ENCODE measurements around the gene GPNMB.
"Not testable (repeated sequence)": the region's sequence is repeated elsewhere in the genome, so short reads cannot be mapped to it uniquely, and the experiment has no call there.

GPNMB gene

GRCh38 chr7:23246555-23246954, at the start of gene GPNMB:
TSS of gene GPNMB (plus strand) at chr7:23246775. CDS start at chr7:23246858, 83 bp downstream.
- no peak for DNase-seq

- not testable (repeated sequence) for DNase-seq
Measured at GRCh38 chr7:23197745-23198144, 48.8 kb upstream of the GPNMB start.

DNA sequence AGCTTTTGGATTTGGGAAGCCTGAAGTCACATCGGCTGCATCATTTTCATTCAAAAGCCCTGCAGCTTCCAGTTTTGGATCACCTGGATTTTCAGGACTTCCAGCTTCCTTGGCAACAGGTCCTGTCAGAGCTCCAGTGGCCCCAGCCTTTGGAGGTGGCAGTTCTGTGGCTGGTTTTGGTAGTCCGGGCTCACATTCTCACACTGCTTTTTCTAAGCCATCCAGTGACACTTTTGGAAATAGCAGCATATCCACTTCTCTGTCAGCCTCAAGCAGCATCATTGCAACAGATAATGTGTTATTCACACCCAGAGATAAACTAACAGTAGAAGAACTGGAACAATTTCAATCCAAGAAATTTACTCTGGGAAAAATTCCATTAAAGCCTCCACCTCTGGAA, 46.2 kb upstream of the GPNMB start:
- DNase-seq: no peak

DNA sequence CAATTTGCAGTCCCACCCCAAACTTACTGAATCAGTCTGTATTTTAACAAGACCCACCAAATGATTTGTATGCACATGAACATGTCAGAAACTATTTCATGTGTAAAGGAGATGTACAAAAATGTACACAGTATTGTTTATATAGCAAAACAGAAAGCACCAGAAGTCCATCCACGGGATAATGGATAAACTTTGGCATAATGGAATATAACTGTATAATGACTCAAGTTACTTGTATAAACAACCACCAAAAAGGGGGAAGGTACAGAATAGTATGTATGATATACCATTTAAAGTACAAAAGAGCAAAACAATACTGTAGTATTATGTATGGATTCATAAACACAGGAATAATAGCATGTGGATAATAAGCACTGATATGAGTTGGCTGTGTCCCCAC, 42.3 kb upstream of the GPNMB start:
- DNase-seq: no peak

- DNase-seq: no peak
Measured at GRCh38 chr7:23205577-23205908, 41.0 kb upstream of the GPNMB start.

GRCh38 chr7:23205909-23206767, 40.4 kb upstream of the GPNMB start:
- DNase-seq: no peak

DNA sequence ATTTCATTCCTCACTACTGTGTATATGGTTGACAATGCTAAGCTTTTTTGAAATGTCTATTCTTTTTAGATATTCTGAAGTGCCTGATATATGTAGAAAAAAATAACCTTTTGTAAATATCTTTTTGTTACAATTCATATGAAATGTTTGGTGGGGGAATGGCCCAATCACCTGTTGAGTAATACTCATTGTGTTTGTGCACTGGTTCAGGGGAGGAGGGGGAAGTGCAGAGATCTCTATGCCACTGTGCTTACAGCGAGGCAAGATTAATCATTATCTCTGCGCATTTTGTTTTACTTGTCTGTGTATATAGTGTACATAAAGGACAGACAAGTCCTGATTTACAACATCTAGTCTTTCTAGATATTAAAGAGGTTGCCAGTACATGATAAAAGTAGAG, 39.6 kb upstream of the GPNMB start:
- DNase-seq: no peak

GRCh38 chr7:23207884-23208283, 38.7 kb upstream of the GPNMB start:
- no peak for DNase-seq

- DNase-seq: no peak
Measured at GRCh38 chr7:23208316-23208715, 38.3 kb upstream of the GPNMB start.

DNA sequence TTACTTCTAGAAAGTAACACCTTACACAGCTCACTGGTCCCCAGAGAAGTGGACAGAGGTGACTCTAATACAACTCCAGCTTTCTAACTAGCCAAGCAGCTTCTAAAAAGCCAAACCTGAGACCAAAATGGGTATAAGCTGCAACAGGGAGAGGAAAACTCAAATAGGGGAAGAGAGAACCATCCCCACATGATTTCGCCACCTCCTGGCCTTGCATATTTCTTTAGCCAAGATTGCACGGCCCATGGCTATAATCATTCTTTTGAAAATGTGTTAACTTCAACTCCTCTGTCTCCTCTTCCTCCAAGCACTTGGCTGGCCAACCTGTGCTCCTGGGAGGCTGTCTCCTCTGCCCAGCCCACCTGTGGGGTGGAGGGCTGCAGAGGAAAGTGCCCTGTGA, 36.1 kb upstream of the GPNMB start:
- DNase-seq: no peak

DNA sequence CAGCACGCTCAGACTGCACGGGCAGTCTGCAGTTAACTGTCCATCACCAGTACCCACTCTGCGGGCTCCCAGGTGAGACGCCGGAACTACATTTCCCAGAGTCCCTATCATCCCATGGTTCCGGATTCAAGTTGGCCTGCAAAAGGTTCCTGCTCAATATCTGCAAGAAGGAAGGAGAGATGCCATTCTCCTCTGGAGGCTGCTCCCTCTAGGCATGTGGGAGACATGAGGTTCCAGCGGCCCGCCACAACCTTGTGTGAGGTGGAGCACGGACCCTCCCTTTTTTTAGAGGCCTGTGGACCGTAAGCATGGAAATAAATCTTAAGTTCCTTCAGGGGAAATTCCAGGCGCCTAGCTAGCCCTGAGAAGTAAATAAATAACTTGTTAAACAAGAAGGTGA, 35.0 kb upstream of the GPNMB start:
- no peak for DNase-seq

DNA sequence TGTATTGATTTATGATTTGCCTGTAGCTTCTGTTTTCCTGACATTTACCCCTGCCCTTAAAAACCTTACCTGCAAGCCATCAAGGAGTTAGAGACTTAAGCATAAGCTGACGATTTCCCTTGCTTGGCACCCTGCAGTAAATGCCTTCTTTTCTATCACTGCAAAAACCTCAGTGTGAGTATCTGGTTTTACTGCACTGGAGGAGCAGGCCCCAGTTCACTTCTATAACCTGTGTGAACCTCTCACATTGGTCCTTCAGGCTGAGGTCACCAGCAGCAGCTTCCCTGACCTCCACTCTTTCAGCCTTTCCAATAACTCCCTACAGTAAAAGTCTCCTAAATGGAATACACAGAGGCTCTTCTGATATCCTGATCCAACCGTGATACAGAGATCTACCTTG, 34.2 kb upstream of the GPNMB start:
- no peak for DNase-seq

DNA sequence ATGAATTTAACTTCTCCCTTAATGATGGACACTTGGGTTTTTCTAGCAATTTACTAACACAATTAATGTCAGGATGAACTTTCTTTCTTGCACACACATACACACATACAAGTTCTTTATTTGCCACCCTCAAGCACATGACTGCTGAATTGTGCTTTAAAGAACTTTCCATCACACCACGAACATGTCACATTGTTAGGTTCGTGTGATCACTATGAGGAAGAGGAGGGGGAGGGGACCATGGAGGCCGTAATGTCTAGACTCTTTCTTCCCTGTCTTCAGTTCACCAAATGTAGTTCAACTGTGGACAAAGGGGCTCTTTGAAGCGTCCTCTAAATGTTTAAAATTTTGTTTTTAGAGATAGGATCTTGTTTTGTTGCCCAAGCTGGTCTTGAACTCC, 33.7 kb upstream of the GPNMB start:
- no peak for DNase-seq

- no peak for DNase-seq
Measured at GRCh38 chr7:23213755-23214154, 32.8 kb upstream of the GPNMB start.

GRCh38 chr7:23214423-23214822, 32.2 kb upstream of the GPNMB start:
- no peak for DNase-seq

DNA sequence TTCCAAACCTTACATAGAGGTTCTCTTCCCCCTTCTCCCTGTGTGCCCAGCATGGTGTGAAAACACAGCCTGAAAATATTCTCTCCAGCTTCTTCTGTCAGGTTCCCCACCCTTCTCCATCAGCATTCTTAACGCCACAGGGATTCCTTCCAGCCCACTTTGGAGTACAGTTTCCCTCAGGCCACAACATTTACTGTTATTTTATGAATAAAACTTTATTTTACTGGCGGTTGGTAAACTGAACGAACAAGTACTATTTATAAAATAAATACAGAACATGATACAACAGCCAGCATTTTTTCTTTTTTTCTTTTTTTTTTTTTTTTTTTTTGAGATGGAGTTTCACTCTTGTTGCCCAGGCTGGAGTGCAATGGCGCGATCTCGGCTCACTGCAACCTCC, 31.6 kb upstream of the GPNMB start:
- no peak for DNase-seq

- no peak for DNase-seq
Measured at GRCh38 chr7:23216021-23216420, 30.6 kb upstream of the GPNMB start.

DNA sequence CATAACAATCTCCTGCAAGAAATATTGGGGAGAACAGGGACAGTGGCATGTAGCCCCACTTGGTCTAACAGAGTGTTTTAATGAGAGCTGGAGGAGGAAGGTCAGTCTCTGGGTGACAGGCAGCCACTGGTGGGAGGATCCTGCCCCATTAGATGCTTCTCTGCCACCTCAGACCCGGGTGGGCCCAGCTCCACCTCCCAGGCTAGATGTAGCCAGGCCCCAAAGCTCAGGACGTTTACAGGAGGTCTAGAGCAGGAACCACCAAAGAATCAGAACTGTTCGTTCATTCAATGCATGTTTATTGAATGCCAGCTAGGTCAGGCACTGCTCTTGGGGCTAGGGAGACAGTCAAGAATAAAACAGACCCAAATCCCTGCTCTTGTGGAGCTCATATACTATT, 28.4 kb upstream of the GPNMB start:
- DNase-seq: no peak

DNA sequence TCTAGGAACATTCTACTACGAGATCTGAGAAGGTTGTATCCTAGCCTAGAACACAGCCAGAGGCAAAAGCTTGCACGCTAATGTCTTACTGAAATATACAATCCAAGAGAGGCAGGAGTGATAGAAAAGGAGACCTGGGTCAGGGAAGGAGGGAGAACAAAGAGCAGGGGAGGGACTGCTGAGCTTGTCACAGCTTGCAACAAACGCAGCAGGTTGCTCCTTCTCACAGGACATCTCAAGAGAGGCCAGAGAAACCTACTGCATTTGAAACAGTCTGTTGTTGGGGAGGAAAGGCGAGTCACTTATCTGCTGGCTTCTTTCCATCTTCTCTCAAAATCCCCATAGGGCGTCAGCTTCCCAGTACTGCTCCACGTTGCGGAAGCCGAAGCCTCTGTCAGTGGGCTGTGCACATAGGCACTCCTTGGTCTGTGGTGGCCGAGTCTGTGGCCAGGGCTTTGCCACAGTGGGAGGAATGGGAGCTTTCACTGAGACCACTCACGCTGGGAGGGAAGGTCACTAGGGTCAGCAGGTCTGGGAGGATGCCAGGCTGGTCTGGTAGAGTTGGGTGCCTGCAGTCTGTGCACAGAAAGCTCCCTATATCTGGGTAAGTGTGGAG, 25.8 kb upstream of the GPNMB start:
- no peak for DNase-seq

DNA sequence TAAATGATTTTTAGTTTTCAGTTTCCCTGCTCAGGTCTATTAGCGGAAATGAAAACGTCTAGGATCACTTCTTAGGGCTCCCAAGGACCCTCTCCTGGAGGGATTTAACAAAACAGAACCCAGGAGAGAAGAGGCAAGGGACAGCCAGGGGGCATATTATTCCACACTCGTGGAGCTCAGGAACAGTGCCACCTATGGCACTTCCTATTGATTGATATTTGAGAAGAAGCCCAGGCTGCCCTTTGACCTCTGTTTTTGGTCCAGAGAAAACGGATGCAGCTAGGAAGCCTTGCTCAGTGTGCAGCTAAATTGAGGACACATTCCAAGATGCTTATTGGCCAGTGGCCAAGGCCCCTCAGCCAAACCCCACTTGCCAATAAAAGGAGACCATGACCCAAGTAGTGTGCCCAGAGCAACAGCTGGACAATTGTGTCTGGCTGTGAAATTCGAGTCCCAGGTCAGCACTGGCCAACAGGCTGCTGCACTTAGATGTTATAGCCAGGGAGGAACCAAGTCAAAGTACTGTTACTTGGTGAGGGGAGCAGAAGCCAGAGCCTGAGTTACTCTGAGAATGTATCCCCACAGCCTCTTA, 24.0 kb upstream of the GPNMB start:
- no peak for DNase-seq

DNA sequence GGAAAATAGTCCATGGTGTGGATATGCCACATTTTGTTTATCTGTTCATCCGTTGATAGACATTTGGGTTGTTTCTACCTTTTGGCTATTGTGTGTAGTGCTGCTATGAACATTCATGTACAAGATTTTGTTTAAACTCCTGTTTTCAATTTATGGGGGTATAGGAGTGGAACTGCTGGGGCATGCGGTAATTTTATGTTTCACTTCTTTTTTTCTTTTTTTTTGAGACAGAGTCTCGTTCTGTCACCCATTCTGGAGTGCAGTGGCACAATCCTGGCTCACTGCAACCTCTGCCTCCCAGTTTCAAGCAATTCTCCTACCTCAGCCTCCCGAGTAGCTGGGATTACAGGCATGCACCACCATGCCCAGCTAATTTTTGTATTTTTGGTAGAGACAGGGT, 22.2 kb upstream of the GPNMB start:
- DNase-seq: not testable (repeated sequence)

GRCh38 chr7:23226844-23227450, 19.6 kb upstream of the GPNMB start:
- no peak for DNase-seq

DNA sequence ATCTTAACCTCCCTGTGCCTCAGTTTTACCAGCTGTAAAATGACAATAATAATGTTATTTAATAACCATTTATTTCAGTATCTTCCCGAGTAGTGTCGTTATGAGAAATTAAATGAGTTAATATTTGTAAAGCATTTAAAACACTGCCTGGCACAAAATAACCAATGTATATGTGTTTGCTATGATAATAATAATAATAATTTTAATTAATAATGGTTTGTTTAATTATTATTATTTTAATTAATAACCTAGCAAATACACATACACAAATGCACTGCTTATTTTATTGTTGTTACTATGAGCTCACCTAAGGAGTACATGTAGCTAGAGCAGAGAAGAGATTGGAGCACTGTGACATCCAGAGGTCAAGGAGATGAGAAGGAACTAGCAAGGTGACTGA, 18.2 kb upstream of the GPNMB start:
- no peak for DNase-seq

- no peak for DNase-seq
Measured at GRCh38 chr7:23230641-23231101, 15.9 kb upstream of the GPNMB start.
